ENCODE data around the gene TMEM97.

DNA sequence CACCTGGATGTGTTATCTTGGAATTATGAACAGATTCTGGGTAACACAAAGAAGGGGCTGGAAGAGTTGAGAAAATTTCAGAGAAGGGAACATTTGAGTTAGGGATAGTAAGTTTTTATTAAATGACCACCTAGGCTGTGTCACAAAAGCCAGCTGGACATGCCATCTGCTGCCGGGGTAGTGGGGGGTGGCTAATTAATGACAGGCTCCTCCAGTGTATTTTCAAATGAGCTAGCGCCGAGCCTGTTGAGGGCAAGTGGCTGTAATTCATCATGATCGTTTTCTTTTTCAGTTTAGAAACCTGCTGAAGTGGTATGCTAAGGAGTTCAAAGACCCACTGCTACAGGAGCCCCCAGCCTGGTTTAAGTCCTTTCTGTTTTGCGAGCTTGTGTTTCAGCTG lies 6.2 kb downstream of the TMEM97 start:
- TF ChIP-seq, protein P1, sequence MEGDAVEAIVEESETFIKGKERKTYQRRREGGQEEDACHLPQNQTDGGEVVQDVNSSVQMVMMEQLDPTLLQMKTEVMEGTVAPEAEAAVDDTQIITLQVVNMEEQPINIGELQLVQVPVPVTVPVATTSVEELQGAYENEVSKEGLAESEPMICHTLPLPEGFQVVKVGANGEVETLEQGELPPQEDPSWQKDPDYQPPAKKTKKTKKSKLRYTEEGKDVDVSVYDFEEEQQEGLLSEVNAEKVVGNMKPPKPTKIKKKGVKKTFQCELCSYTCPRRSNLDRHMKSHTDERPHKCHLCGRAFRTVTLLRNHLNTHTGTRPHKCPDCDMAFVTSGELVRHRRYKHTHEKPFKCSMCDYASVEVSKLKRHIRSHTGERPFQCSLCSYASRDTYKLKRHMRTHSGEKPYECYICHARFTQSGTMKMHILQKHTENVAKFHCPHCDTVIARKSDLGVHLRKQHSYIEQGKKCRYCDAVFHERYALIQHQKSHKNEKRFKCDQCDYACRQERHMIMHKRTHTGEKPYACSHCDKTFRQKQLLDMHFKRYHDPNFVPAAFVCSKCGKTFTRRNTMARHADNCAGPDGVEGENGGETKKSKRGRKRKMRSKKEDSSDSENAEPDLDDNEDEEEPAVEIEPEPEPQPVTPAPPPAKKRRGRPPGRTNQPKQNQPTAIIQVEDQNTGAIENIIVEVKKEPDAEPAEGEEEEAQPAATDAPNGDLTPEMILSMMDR (IDR thresholded peaks at IDR 0.05; ENCODE audit: poor library complexity, severe bottlenecking), result no peak
- TF ChIP-seq, protein P2, sequence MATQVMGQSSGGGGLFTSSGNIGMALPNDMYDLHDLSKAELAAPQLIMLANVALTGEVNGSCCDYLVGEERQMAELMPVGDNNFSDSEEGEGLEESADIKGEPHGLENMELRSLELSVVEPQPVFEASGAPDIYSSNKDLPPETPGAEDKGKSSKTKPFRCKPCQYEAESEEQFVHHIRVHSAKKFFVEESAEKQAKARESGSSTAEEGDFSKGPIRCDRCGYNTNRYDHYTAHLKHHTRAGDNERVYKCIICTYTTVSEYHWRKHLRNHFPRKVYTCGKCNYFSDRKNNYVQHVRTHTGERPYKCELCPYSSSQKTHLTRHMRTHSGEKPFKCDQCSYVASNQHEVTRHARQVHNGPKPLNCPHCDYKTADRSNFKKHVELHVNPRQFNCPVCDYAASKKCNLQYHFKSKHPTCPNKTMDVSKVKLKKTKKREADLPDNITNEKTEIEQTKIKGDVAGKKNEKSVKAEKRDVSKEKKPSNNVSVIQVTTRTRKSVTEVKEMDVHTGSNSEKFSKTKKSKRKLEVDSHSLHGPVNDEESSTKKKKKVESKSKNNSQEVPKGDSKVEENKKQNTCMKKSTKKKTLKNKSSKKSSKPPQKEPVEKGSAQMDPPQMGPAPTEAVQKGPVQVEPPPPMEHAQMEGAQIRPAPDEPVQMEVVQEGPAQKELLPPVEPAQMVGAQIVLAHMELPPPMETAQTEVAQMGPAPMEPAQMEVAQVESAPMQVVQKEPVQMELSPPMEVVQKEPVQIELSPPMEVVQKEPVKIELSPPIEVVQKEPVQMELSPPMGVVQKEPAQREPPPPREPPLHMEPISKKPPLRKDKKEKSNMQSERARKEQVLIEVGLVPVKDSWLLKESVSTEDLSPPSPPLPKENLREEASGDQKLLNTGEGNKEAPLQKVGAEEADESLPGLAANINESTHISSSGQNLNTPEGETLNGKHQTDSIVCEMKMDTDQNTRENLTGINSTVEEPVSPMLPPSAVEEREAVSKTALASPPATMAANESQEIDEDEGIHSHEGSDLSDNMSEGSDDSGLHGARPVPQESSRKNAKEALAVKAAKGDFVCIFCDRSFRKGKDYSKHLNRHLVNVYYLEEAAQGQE (IDR thresholded peaks at IDR 0.05; ENCODE audit: borderline replicate concordance), result no peak
- TF ChIP-seq RAD21 (conservative IDR thresholded peaks at IDR 0.05), result no peak
- no peak for TF ChIP-seq EZH2 (IDR thresholded peaks at IDR 0.05; ENCODE audit: borderline replicate concordance, insufficient read depth, low read length, poor library complexity, severe bottlenecking)
- TF ChIP-seq POLR2AphosphoS5 (IDR thresholded peaks at IDR 0.05), result no peak
- TF ChIP-seq SMC3 (conservative IDR thresholded peaks at IDR 0.05; ENCODE audit: poor library complexity), result no peak

All from neural cell (in vitro differentiated cells).